Measurements from ENCODE around the gene COL10A1. TPM values are rescaled to one million over a fixed set of nuclear protein-coding genes. Genes with fewer than 3 reads are reported as not detected.

The COL10A1 gene
- polyA plus RNA-seq, 1 donor from 2014 or later = not detected

DNA sequence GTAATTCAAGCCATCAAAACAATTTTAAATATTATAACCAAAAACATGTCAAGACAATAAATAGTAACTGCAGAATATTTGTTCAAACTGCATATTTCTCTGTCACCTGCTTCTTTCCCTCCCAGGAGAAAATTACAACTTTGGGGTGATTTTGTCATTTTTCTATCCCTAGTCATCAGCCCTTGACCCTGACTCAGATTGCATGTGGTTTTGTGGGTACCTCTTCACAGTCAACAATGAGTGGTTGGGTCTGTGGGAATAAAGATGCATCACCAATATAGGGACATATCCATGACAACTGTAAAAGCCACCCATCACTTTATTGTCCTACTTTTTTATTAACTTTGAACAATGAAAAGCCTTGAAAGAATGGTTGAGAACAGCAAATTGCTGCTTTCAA, 7.3 kb downstream of the COL10A1 start:
- no peak overlapping the region for H3K9ac ChIP-seq (ENCODE audit: low read length)
- no peaks in the 10 kb centered on the region for H4K20me1 ChIP-seq (ENCODE audit: insufficient read depth)
- H3K27ac ChIP-seq (ENCODE audit: low read length) = no peak overlapping the region
- no peaks in the 10 kb centered on the region for H3K27me3 ChIP-seq (ENCODE audit: insufficient read depth, low read depth, low read length)
- H3K36me3 ChIP-seq (ENCODE audit: insufficient read depth, low read length) = no peaks in the 10 kb centered on the region
- H3K4me3 ChIP-seq (ENCODE audit: low read length) = no peak overlapping the region
- no peak overlapping the region for H2AFZ ChIP-seq (ENCODE audit: low read depth, low read length)
- H3K9me3 ChIP-seq (ENCODE audit: low read length) = no peaks in the 10 kb centered on the region
- no peak overlapping the region for H3K4me2 ChIP-seq (ENCODE audit: low read length)
- H3K79me2 ChIP-seq (replicated peaks; ENCODE audit: insufficient read depth, low read length) = no peaks in the 10 kb centered on the region
- H3K9me2 ChIP-seq (ENCODE audit: insufficient read depth, low read length) = no peaks in the 10 kb centered on the region
- H3F3A ChIP-seq (ENCODE audit: insufficient read depth, low read length, poor library complexity, severe bottlenecking) = no peaks in the 10 kb centered on the region
- no peak for TF ChIP-seq MXI1 (conservative IDR thresholded peaks at IDR 0.05; ENCODE audit: poor library complexity, severe bottlenecking)
- TF ChIP-seq TAF1 (IDR thresholded peaks at IDR 0.05; ENCODE audit: low read depth) = no peak
- TF ChIP-seq SMC3 (conservative IDR thresholded peaks at IDR 0.05; ENCODE audit: poor library complexity) = no peak

DNA sequence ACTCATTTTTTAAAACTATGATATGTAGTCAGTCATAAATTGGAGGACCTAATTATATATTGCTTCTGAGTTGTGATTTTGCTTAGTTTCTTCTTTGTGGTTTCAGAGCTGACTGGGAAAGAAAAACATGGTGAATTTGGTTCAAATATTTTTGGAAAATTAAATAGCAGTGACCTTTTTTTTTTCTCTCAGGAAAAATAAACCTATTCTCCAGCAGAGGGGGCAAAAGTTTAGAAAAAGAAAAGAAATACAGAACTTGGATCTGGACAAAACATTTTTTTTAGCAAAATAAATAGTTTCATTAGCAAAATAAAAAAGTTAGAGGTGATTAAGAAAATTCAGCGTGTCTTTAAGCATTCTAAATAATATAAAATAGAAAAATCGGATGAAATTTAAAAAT, 10.2 kb downstream of the COL10A1 start:
- Histone ChIP-seq H3K9ac (ENCODE audit: low read length) (no peak overlapping the region), H3K27me3 (ENCODE audit: insufficient read depth, low read depth, low read length) (no peaks in the 10 kb centered on the region), H3K4me2 (ENCODE audit: low read length) (no peak overlapping the region), H4K20me1 (ENCODE audit: insufficient read depth) (no peaks in the 10 kb centered on the region), H3K27ac (ENCODE audit: low read length) (no peak overlapping the region), H3K79me2 (replicated peaks; ENCODE audit: insufficient read depth, low read length) (no peaks in the 10 kb centered on the region), H2AFZ (ENCODE audit: low read depth, low read length) (no peak overlapping the region), H3K36me3 (ENCODE audit: insufficient read depth, low read length) (no peaks in the 10 kb centered on the region), H3K9me3 (ENCODE audit: low read length) (no peaks in the 10 kb centered on the region), H3K4me3 (ENCODE audit: low read length) (no peak overlapping the region), H3F3A (ENCODE audit: insufficient read depth, low read length, poor library complexity, severe bottlenecking) (no peaks in the 10 kb centered on the region), H3K9me2 (ENCODE audit: insufficient read depth, low read length) (no peaks in the 10 kb centered on the region)
- TF ChIP-seq, protein P1, sequence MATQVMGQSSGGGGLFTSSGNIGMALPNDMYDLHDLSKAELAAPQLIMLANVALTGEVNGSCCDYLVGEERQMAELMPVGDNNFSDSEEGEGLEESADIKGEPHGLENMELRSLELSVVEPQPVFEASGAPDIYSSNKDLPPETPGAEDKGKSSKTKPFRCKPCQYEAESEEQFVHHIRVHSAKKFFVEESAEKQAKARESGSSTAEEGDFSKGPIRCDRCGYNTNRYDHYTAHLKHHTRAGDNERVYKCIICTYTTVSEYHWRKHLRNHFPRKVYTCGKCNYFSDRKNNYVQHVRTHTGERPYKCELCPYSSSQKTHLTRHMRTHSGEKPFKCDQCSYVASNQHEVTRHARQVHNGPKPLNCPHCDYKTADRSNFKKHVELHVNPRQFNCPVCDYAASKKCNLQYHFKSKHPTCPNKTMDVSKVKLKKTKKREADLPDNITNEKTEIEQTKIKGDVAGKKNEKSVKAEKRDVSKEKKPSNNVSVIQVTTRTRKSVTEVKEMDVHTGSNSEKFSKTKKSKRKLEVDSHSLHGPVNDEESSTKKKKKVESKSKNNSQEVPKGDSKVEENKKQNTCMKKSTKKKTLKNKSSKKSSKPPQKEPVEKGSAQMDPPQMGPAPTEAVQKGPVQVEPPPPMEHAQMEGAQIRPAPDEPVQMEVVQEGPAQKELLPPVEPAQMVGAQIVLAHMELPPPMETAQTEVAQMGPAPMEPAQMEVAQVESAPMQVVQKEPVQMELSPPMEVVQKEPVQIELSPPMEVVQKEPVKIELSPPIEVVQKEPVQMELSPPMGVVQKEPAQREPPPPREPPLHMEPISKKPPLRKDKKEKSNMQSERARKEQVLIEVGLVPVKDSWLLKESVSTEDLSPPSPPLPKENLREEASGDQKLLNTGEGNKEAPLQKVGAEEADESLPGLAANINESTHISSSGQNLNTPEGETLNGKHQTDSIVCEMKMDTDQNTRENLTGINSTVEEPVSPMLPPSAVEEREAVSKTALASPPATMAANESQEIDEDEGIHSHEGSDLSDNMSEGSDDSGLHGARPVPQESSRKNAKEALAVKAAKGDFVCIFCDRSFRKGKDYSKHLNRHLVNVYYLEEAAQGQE (IDR thresholded peaks at IDR 0.05; ENCODE audit: borderline replicate concordance) = no peak
- TF ChIP-seq RAD21 (conservative IDR thresholded peaks at IDR 0.05) = no peak
- no peak for TF ChIP-seq SMC3 (conservative IDR thresholded peaks at IDR 0.05; ENCODE audit: poor library complexity)
- TF ChIP-seq MXI1 (conservative IDR thresholded peaks at IDR 0.05; ENCODE audit: poor library complexity, severe bottlenecking) = no peak
- TF ChIP-seq EP300 (conservative IDR thresholded peaks at IDR 0.05; ENCODE audit: poor library complexity, severe bottlenecking) = no peak
- no peak for TF ChIP-seq POLR2AphosphoS5 (IDR thresholded peaks at IDR 0.05)
- no peak for TF ChIP-seq TAF1 (IDR thresholded peaks at IDR 0.05; ENCODE audit: low read depth)
- no peak for TF ChIP-seq EZH2 (IDR thresholded peaks at IDR 0.05; ENCODE audit: borderline replicate concordance, insufficient read depth, low read length, poor library complexity, severe bottlenecking)
- TF ChIP-seq, protein P2, sequence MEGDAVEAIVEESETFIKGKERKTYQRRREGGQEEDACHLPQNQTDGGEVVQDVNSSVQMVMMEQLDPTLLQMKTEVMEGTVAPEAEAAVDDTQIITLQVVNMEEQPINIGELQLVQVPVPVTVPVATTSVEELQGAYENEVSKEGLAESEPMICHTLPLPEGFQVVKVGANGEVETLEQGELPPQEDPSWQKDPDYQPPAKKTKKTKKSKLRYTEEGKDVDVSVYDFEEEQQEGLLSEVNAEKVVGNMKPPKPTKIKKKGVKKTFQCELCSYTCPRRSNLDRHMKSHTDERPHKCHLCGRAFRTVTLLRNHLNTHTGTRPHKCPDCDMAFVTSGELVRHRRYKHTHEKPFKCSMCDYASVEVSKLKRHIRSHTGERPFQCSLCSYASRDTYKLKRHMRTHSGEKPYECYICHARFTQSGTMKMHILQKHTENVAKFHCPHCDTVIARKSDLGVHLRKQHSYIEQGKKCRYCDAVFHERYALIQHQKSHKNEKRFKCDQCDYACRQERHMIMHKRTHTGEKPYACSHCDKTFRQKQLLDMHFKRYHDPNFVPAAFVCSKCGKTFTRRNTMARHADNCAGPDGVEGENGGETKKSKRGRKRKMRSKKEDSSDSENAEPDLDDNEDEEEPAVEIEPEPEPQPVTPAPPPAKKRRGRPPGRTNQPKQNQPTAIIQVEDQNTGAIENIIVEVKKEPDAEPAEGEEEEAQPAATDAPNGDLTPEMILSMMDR (IDR thresholded peaks at IDR 0.05; ENCODE audit: poor library complexity, severe bottlenecking) = no peak

DNA sequence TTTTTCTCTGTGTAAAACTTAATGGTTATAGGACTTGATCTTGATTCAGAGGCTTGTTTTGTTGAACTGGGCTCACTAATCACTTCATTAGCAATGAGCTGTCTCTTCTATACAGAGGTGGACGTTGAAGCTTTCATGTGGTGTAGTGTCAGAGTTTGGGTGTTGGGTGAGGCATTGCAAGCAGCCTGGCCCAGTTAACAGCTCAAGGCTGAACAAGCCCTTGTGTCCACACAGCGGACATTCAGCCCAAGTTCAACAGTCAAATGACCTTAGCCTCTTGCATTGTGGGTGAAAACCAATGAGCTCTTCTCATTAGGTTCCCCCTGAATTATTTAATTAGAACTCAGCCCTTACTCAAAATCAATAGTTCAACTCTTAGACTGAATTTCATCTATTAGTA, 12.5 kb downstream of the COL10A1 start:
- Histone ChIP-seq H3K36me3 (ENCODE audit: insufficient read depth, low read length) (no peaks in the 10 kb centered on the region), H4K20me1 (ENCODE audit: insufficient read depth) (no peaks in the 10 kb centered on the region), H3K27me3 (ENCODE audit: insufficient read depth, low read depth, low read length) (no peaks in the 10 kb centered on the region), H3K4me3 (ENCODE audit: low read length) (no peak overlapping the region), H3K9ac (ENCODE audit: low read length) (no peak overlapping the region), H3F3A (ENCODE audit: insufficient read depth, low read length, poor library complexity, severe bottlenecking) (no peaks in the 10 kb centered on the region), H3K79me2 (replicated peaks; ENCODE audit: insufficient read depth, low read length) (no peaks in the 10 kb centered on the region), H3K27ac (ENCODE audit: low read length) (no peak overlapping the region), H3K9me3 (ENCODE audit: low read length) (no peaks in the 10 kb centered on the region), H3K9me2 (ENCODE audit: insufficient read depth, low read length) (no peaks in the 10 kb centered on the region), H3K4me2 (ENCODE audit: low read length) (no peak overlapping the region), H2AFZ (ENCODE audit: low read depth, low read length) (no peak overlapping the region)
- no peak for TF ChIP-seq EZH2 (IDR thresholded peaks at IDR 0.05; ENCODE audit: borderline replicate concordance, insufficient read depth, low read length, poor library complexity, severe bottlenecking)
- TF ChIP-seq EP300 (conservative IDR thresholded peaks at IDR 0.05; ENCODE audit: poor library complexity, severe bottlenecking) = no peak
- TF ChIP-seq, protein P1 (IDR thresholded peaks at IDR 0.05; ENCODE audit: borderline replicate concordance) = no peak
- TF ChIP-seq, protein P2 (IDR thresholded peaks at IDR 0.05; ENCODE audit: poor library complexity, severe bottlenecking) = no peak
- no peak for TF ChIP-seq TAF1 (IDR thresholded peaks at IDR 0.05; ENCODE audit: low read depth)
- no peak for TF ChIP-seq SMC3 (conservative IDR thresholded peaks at IDR 0.05; ENCODE audit: poor library complexity)
- TF ChIP-seq MXI1 (conservative IDR thresholded peaks at IDR 0.05; ENCODE audit: poor library complexity, severe bottlenecking) = no peak
- no peak for TF ChIP-seq POLR2AphosphoS5 (IDR thresholded peaks at IDR 0.05)
- TF ChIP-seq RAD21 (conservative IDR thresholded peaks at IDR 0.05) = no peak

All from neural cell (in vitro differentiated cells).